GM12878 (cell line): ENCODE results near the gene GNB5. TPM values are rescaled to one million over a fixed set of nuclear protein-coding genes. Genes with fewer than 3 reads are reported as not detected.

Experiments used
- ATAC-seq: fragments of 200-7000 bp; cut with Tn5 transposase; 3 replicates; pipeline ENCODE4 v1.9.1; 2020; ENCODE audit warnings: mild to moderate bottlenecking, moderate library complexity
- BruUV-seq: library from RNA; stranded (reverse); fragments of 400-500 nt; replicated peaks from 2 replicates; lab custom pipeline; 2021; lab: Mats Ljungman, UMichigan
- CTCF ChIA-PET: fragments of 300-600 bp; sonication (Branson Sonifier 250); formaldehyde crosslinking; extraction: SDS; loops from one replicate; lab custom pipeline; 2021; ENCODE audit warnings: inconsistent platforms; lab: Yijun Ruan, JAX
- POLR2A ChIA-PET: fragments of 350-600 bp; formaldehyde crosslinking; extraction: SDS; loops from one replicate; lab custom pipeline; 2021; ENCODE audit warnings: inconsistent platforms; lab: Charles Lee
- RAD21 ChIA-PET: fragments of 300-600 bp; sonication (Branson Sonifier 250); formaldehyde crosslinking; loops from one replicate; lab custom pipeline; 2023; ENCODE audit warnings: antibody characterized with exemption; ENCODE audit not compliant: unreplicated experiment; lab: Charles Lee
- SMC1A ChIA-PET: fragments of 300-600 bp; sonication (Branson Sonifier 250); formaldehyde crosslinking; loops from one replicate; lab custom pipeline; 2023; ENCODE audit not compliant: unreplicated experiment, uncharacterized antibody; lab: Charles Lee
- DNase-seq: peaks from one replicate; pipeline ENCODE4 v3.0.0-alpha.2; 2011; ENCODE audit warnings: low read depth, low spot score
- FAIRE-seq: peaks from 3 replicates; lab custom pipeline; 2011; peaks lifted over from hg19 to GRCh38; lab: Jason Lieb, UNC
- H2AFZ ChIP-seq: 2 replicates; pipeline ENCODE4 v1.6.0; 2011; ENCODE audit warnings: low read depth, low read length, control low read depth; ENCODE audit not compliant: control insufficient read depth
- H3K27ac ChIP-seq: 2 replicates; pipeline ENCODE4 v1.5.1; 2011; ENCODE audit warnings: control low read depth; ENCODE audit not compliant: control insufficient read depth, insufficient read depth
- H3K27me3 ChIP-seq, 2 experiments: replicated peaks in 1 of 2; 2 replicates each; pipeline versions ENCODE4 v1.6.0 to v1.6.1; 2011; ENCODE audit warnings: low read length in 1 of 2; ENCODE audit not compliant: control insufficient read depth in 2 of 2, insufficient read depth in 2 of 2
- H3K36me3 ChIP-seq, 2 experiments: 2 replicates each; pipeline ENCODE4 v1.5.1; 2011; ENCODE audit warnings: low read length in 1 of 2; ENCODE audit not compliant: control insufficient read depth in 2 of 2, insufficient read depth in 2 of 2
- H3K4me1 ChIP-seq: 2 replicates; pipeline ENCODE4 v1.6.1; 2011; ENCODE audit warnings: mild to moderate bottlenecking, low read length, moderate library complexity, mixed read lengths; ENCODE audit not compliant: control insufficient read depth, insufficient read depth
- H3K4me2 ChIP-seq: 2 replicates; pipeline ENCODE4 v1.6.0; 2011; ENCODE audit warnings: control low read depth; ENCODE audit not compliant: control insufficient read depth, insufficient read depth
- H3K4me3 ChIP-seq: fragments of 200-600 bp; sonication (generic); 2 replicates; pipeline ENCODE4 v1.5.1; 2016
- H3K79me2 ChIP-seq: 2 replicates; pipeline ENCODE4 v1.6.0; 2011; ENCODE audit warnings: low read length; ENCODE audit not compliant: control insufficient read depth, insufficient read depth
- H3K9ac ChIP-seq: 2 replicates; pipeline ENCODE4 v1.8.0; 2011; ENCODE audit warnings: low read length, control low read depth, mixed read lengths; ENCODE audit not compliant: control insufficient read depth, insufficient read depth
- H3K9me3 ChIP-seq: replicated peaks from 3 replicates; pipeline ENCODE4 v1.5.1; 2011; ENCODE audit warnings: mild to moderate bottlenecking, low read length; ENCODE audit not compliant: control insufficient read depth, insufficient read depth
- H4K20me1 ChIP-seq: 2 replicates; pipeline ENCODE4 v1.6.0; 2011; ENCODE audit not compliant: control insufficient read depth, insufficient read depth
- BHLHE40 ChIP-seq, 2 experiments: fragments of 450-650 bp in 1 of 2; IDR thresholded peaks; 2 replicates each; pipeline ENCODE4 v1.6.1; 2011 to 2017; ENCODE audit warnings: low read depth in 2 of 2, borderline replicate concordance in 1 of 2, improper control_type of control experiment in 1 of 2, low read length in 1 of 2, mild to moderate bottlenecking in 1 of 2
- BMI1 ChIP-seq: fragments of 450-650 bp; IDR thresholded peaks from 2 replicates; pipeline ENCODE4 v1.6.1; 2016; ENCODE audit warnings: mild to moderate bottlenecking, moderate library complexity, borderline replicate concordance
- CREB1 ChIP-seq: IDR thresholded peaks from 2 replicates; pipeline ENCODE4 v1.6.1; 2012; ENCODE audit warnings: low read depth, mild to moderate bottlenecking, inconsistent platforms
- MEF2B ChIP-seq: fragments of 450-650 bp; IDR thresholded peaks from 2 replicates; pipeline ENCODE4 v1.6.1; 2018; ENCODE audit warnings: mild to moderate bottlenecking, moderate library complexity; ENCODE audit not compliant: partially characterized antibody, poor library complexity, severe bottlenecking
- POU2F2 ChIP-seq: IDR thresholded peaks from 3 replicates; pipeline ENCODE4 v1.6.1; 2011; ENCODE audit warnings: low read depth, mild to moderate bottlenecking, low read length, borderline replicate concordance
- RAD51 ChIP-seq: fragments of 450-650 bp; IDR thresholded peaks from 2 replicates; pipeline ENCODE4 v1.6.1; 2016; ENCODE audit warnings: moderate library complexity, mild to moderate bottlenecking, inconsistent platforms
- RCOR1 ChIP-seq: conservative IDR thresholded peaks from 2 replicates; pipeline ENCODE4 v1.6.1; 2012; ENCODE audit warnings: low read depth, low read length, improper control_type of control experiment
- RELA ChIP-seq: fragments of 450-650 bp; IDR thresholded peaks from 2 replicates; pipeline ENCODE4 v1.8.0; 2014; ENCODE audit warnings: borderline replicate concordance; ENCODE audit not compliant: partially characterized antibody
- STAT3 ChIP-seq: IDR thresholded peaks from 2 replicates; pipeline ENCODE4 v1.6.1; 2011; ENCODE audit warnings: low read depth, low read length, improper control_type of control experiment
- TBL1XR1 ChIP-seq: IDR thresholded peaks from 2 replicates; pipeline ENCODE4 v1.6.1; 2012; ENCODE audit warnings: low read depth, low read length, improper control_type of control experiment
- TCF12 ChIP-seq: IDR thresholded peaks from 2 replicates; pipeline ENCODE4 v1.6.1; 2011; ENCODE audit warnings: low read depth, mild to moderate bottlenecking, low read length
- ZZZ3 ChIP-seq: IDR thresholded peaks from 2 replicates; pipeline ENCODE4 v1.6.1; 2011; ENCODE audit warnings: low read depth; ENCODE audit not compliant: control insufficient read depth, insufficient read length
- WGBS: methylation state at CpG from one replicate; pipeline ENCODE4 v1.1.6; 2016; ENCODE audit warnings: low lambda C conversion rate; ENCODE audit not compliant: insufficient replicate concordance, insufficient coverage; ENCODE audit errors: missing lambda C conversion rate; 5-methylcytosine and 5-hydroxymethylcytosine counted together
- in situ Hi-C: fragments of 300-500 bp; cut with MboI; formaldehyde crosslinking; loops from 9 replicates; pipeline ENCODE4 v1.14.3; 2018; ENCODE audit warnings: mixed read lengths
- intact Hi-C: fragments of 100-400 bp; cut with micrococcal nuclease; formaldehyde crosslinking; loops from one replicate; pipeline ENCODE4 v1.14.2; 2022; ENCODE audit not compliant: unreplicated experiment
- polyA plus RNA-seq, 11 experiments: library from polyadenylated mRNA; depleted of rRNA in 4 of 11; unstranded in 6 of 11; stranded (reverse) in 5 of 11; fragments of >200 nt; fragmentation: Nextera tagmentation in 4 of 11; fragmentation: Illumina TruSeq in 1 of 11; extraction: Ambion mirVana in 4 of 11; extraction: Trizol in 1 of 11; gene quantifications; 1 replicate in 1 of 11; 2 replicates in 10 of 11; pipeline versions ENCODE4 v1.2.1 to v1.2.3, GENCODE V29; 2011 to 2016; ENCODE audit warnings: inconsistent platforms in 2 of 11, missing spikeins in 2 of 11, low read depth in 1 of 11
- total RNA-seq, 4 experiments: library from RNA; depleted of rRNA in 3 of 4; stranded (reverse); fragments of >200 nt in 3 of 4; fragmentation: Illumina TruSeq in 1 of 4; extraction: Trizol in 1 of 4; gene quantifications; 2 replicates each; pipeline versions ENCODE4 v1.2.1 to v1.2.3, GENCODE V29; 2013 to 2021

GNB5 gene
- total and polyA plus RNA-seq, 10 of the 15 experiments (the other 5 are each of a cell fraction or from before 2014, with no cell fraction given), result 2.4 to 25.9 (median 15.2) TPM

DNA sequence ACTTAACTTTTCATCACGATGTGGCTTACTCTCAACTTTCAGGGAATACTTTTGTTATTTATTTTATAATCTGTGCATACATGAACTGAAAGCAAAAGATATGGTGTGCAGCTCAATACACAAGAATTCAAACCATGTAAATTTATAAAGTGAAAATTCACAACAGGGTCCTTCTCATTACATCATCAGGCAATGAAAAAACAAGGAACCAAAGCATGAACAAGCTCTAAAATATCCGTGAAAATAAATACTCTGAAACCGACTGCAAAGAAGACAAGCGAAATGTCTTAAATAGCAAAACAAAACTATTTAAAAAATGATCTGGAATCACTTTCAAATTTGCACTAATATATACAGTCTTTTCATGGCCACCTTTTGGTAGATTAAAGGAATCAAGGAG lies 28.9 kb downstream of the GNB5 start:
- POLR2A ChIA-PET, result no interaction called here
- Histone ChIP-seq H3K4me2 (no peak overlapping the region), H3K27ac (no peak overlapping the region), H2AFZ (no peak overlapping the region), H3K9me3 (no peaks in the 10 kb centered on the region), H3K4me3 (no peak overlapping the region), H3K4me1 (no peaks in the 10 kb centered on the region)
- CTCF ChIA-PET, result interaction anchor here (0.6 to 1.9 kb wide), 5 partner anchors 17 to 307 kb away, joined by 3 to 6 read pairs (median 3); no protein-coding TSS in a partner anchor
- DNase-seq, result no peak
- no peak for FAIRE-seq
- no TSS peak for BruUV-seq
- TF ChIP-seq RAD51, result no peak
- TF ChIP-seq POU2F2, result no peak
- TF ChIP-seq RCOR1, result no peak
- no peak for TF ChIP-seq RELA
- TF ChIP-seq BHLHE40 (IDR thresholded peaks at IDR 0.05; ENCODE audit: borderline replicate concordance in 1 of 2, low read depth in 2 of 2, low read length in 1 of 2), result no peak
- TF ChIP-seq MEF2B, result no peak
- TF ChIP-seq BMI1, result no peak
- TF ChIP-seq TCF12, result no peak
- no peak for TF ChIP-seq TBL1XR1
- TF ChIP-seq ZZZ3, result no peak
- no peak for TF ChIP-seq CREB1
- no peak for TF ChIP-seq STAT3
- TF ChIP-seq, all 136 proteins: peak for 0
- ATAC-seq, result no peak
- ChIA-PET RAD21 (no interaction called here), SMC1A (interaction anchor here (1.1 to 1.5 kb wide), 2 partner anchors 21 to 279 kb away, joined by 3 read pairs; no protein-coding TSS in a partner anchor)
- Histone ChIP-seq H4K20me1 (no peaks in the 10 kb centered on the region), H3K9ac (no peak overlapping the region), H3K36me3 (no peaks in the 10 kb centered on the region; a peak in 1 of 4 replicates), H3K27me3 (no peaks in the 10 kb centered on the region), H3K79me2 (no peaks in the 10 kb centered on the region)
- in situ Hi-C loops, result no loop called here
- WGBS, result 79% methylated on average over 4 of the region's 4 CpGs
- intact Hi-C loops, result no loop called here
